HAP-1 (cell line): ENCODE results near the gene CRTC2.

Source experiments
- DNase-seq, 2 experiments: peaks; one replicate each; pipeline ENCODE4 v3.0.0-alpha.2; 2016 to 2020; ENCODE audit warnings: low spot score in 2 of 2
- H3K27me3 ChIP-seq: fragments of 250-450 bp; sonication (Bioruptor Pico); 2 replicates; pipeline ENCODE4 v1.5.1; 2020; ENCODE audit warnings: low read depth, mild to moderate bottlenecking, moderate library complexity
- H3K36me3 ChIP-seq: fragments of 250-450 bp; sonication (Bioruptor Pico); replicated peaks from 2 replicates; pipeline ENCODE4 v1.5.1; 2020; ENCODE audit warnings: mild to moderate bottlenecking
- H3K4me1 ChIP-seq: fragments of 250-450 bp; sonication (Bioruptor Pico); 2 replicates; pipeline ENCODE4 v1.5.1; 2020; ENCODE audit warnings: mild to moderate bottlenecking
- H3K4me3 ChIP-seq: fragments of 250-450 bp; sonication (Bioruptor Pico); 2 replicates; pipeline ENCODE4 v1.5.1; 2020; ENCODE audit warnings: mild to moderate bottlenecking, moderate library complexity
- H3K9me3 ChIP-seq: fragments of 250-450 bp; sonication (Bioruptor Pico); 2 replicates; pipeline ENCODE4 v1.5.1; 2020; ENCODE audit warnings: mild to moderate bottlenecking, moderate library complexity
- in situ Hi-C: fragments of 300-500 bp; cut with MboI; formaldehyde crosslinking; loops from 3 replicates; pipeline ENCODE4 v1.14.3; 2020; ENCODE audit warnings: low sequenced_read_pairs, inconsistent platforms, mixed read lengths

The CRTC2 gene

GRCh38 chr1:153951801-153952200 lies 6.6 kb downstream of the CRTC2 start:
- peaks cover 5% of the 10 kb centered on the region for H3K4me1 ChIP-seq

GRCh38 chr1:153951183-153951582 lies 7.2 kb downstream of the CRTC2 start:
- DNase-seq = no peak
- H3K36me3 ChIP-seq = peaks cover 32% of the 10 kb centered on the region
- in situ Hi-C loops = no loop called here
- peaks cover 4% of the 10 kb centered on the region for H3K4me1 ChIP-seq
- no peaks in the 10 kb centered on the region for H3K27me3 ChIP-seq
- no peaks in the 10 kb centered on the region for H3K9me3 ChIP-seq
- no peak overlapping the region for H3K4me3 ChIP-seq

More at GRCh38 chr1:153951801-153952200, 6.6 kb downstream of the CRTC2 start:
- Histone ChIP-seq H3K4me3 (no peak overlapping the region), H3K27me3 (no peaks in the 10 kb centered on the region), H3K36me3 (peaks cover 30% of the 10 kb centered on the region), H3K9me3 (no peaks in the 10 kb centered on the region)
- in situ Hi-C loops = no loop called here
- no peak for DNase-seq

DNA sequence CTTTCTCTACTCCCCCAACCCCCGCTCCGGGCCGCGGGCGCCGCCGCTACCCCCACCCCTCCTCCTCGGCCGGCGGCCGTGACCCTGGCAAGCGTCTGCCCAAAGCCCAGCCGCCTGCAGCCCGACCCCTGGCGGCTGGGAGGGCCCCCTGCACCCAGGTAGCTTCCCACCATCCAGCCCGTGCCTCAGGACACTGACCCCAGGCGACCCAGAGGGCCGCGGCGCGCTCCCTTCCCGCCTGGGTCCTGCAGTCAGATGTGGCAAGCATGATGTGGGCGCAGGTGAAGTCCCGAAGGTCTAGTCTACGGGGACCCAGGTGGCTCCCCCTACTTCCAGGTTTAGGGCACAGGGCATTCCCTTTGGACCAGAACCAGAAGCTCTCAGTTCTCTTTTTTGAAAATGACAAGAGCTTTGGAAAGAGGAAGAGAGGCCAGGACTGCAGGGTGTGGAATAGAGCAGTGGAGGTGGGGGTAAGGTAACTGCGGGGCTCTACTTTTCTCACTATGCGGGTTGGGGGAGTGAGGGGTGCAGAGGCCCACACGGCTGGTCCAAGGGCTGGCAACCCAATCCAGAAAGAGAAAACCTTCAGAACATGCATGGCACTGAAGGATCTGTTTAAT lies 11.7 kb downstream of the CRTC2 start, which contains the start of gene DENND4B:
Gene DENND4B (minus strand): TSS at position 97 of the 620 bp plus-strand sequence. CDS start 2,344 bp downstream, outside the sequence.
- Histone ChIP-seq H3K9me3 (no peaks in the 10 kb centered on the region), H3K4me1 (peaks cover 11% of the 10 kb centered on the region), H3K4me3 (peak within 1 kb of the TSS; percentile 65), H3K27me3 (no peaks in the 10 kb centered on the region), H3K36me3 (peaks cover 40% of the 10 kb centered on the region)
- in situ Hi-C loops = loop anchor here (10.0 kb wide), 1 partner anchor 122 kb away; no protein-coding TSS in a partner anchor
- peak; percentile 81 to 87 for DNase-seq

GRCh38 chr1:153945795-153946621 lies 12.4 kb downstream of the CRTC2 start:
- in situ Hi-C loops = loop anchor here (10.0 kb wide), 1 partner anchor 121 kb away; no protein-coding TSS in a partner anchor
- peak in 1 of 2 experiments; percentile 66 for DNase-seq
- Histone ChIP-seq H3K36me3 (peaks cover 39% of the 10 kb centered on the region), H3K27me3 (no peaks in the 10 kb centered on the region), H3K9me3 (no peaks in the 10 kb centered on the region), H3K4me3 (peak overlapping the region; percentile 65), H3K4me1 (peaks cover 11% of the 10 kb centered on the region)

- in situ Hi-C loops = loop anchor here (10.0 kb wide), 1 partner anchor 120 kb away; no protein-coding TSS in a partner anchor
- DNase-seq = peak in 1 of 2 experiments; percentile 29
- H3K36me3 ChIP-seq = peaks cover 47% of the 10 kb centered on the region
Observed at GRCh38 chr1:153945131-153945794, 13.1 kb downstream of the CRTC2 start.

GRCh38 chr1:153944827-153945117 lies 13.6 kb downstream of the CRTC2 start:
- Histone ChIP-seq H3K4me1 (peaks cover 11% of the 10 kb centered on the region), H3K4me3 (peak overlapping the region; percentile 65), H3K9me3 (no peaks in the 10 kb centered on the region), H3K27me3 (no peaks in the 10 kb centered on the region), H3K36me3 (peaks cover 49% of the 10 kb centered on the region)
- in situ Hi-C loops = loop anchor here (10.0 kb wide), 1 partner anchor 120 kb away; no protein-coding TSS in a partner anchor
- no peak for DNase-seq

More at GRCh38 chr1:153945131-153945794, 13.1 kb downstream of the CRTC2 start:
- H3K4me3 ChIP-seq = peak overlapping the region; percentile 65
- no peaks in the 10 kb centered on the region for H3K27me3 ChIP-seq
- peaks cover 11% of the 10 kb centered on the region for H3K4me1 ChIP-seq
- H3K9me3 ChIP-seq = no peaks in the 10 kb centered on the region

DNA sequence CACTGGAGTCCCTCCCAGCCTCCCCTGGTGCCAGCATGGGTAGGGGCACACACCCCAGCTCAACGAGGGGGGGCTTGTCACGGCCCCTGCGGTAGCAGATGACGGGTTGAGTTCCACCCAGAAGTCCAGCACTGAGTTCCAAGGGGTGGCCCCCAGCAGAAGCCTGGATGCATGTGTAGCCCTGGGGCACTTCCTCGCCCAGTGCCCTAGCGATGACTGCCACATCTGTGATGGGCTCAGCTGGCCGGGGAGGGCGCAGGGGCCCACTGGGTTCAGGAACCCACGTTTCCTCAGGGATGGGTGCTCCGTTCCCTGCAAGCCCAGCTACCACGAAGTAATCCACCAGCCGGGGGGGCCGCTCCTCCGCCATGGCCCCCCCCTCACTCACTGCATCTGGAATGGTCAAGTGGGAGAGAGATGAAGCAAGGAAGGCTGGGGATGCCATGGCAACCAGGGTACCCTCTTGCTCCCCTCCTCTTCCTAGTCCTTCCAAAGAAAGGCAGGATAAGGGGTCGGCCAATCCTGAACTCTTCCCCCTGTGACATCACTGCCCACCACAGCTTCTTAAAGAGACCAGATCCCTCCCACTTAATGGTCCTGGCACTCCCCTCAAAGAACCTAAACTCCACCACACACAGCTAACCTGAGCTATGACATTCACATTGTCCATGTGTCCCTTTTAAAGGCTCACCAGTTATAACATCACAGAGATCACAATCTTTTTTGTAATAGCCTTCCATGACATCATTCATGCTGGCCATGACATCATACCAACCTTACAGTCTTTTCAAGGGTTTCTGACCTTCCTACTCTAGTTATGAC lies 14.2 kb downstream of the CRTC2 start:
- Histone ChIP-seq H3K36me3 (peaks cover 55% of the 10 kb centered on the region), H3K9me3 (no peaks in the 10 kb centered on the region), H3K27me3 (no peaks in the 10 kb centered on the region), H3K4me1 (peaks cover 11% of the 10 kb centered on the region), H3K4me3 (peak overlapping the region; percentile 65)
- in situ Hi-C loops = loop anchor here (10.0 kb wide), 1 partner anchor 119 kb away; no protein-coding TSS in a partner anchor
- DNase-seq = no peak

DNA sequence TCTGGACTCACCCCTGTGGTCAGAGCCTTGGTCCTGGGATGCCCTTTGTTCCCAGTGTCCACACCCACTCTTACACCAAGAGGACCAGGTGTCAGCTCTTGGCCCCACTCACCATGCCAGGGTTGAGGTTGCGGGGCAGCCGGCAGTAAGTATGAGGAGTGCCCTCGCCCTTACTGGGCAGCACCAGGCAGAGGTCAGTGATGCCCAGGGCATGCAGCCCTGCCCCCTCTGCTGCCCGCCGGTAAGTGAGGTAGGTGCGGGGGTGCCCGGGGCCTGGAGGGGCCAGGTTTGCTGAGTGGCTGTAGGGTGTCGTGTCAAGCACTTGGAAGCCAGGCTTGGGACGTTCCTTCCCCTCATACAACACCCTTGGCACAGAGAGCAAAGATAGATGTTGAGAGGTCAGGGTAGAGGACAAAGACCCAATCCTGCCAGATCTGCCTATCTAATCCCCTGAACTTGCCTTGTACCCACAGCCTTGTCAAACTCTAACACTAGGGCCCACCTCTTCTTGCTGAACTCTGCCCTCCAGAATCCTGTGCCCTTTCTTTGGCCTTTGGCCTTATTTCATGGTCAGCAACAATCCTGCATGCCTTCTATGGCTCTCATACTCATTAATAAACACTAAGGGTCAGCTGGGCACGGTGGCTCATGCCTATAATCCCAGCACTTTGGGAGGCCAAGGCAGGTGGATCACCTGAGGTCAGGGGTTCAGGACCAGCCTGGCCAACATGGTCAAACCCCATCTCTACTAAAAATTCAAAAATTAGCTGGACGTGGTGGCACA lies 15.5 kb downstream of the CRTC2 start:
- Histone ChIP-seq H3K9me3 (no peaks in the 10 kb centered on the region), H3K4me3 (no peak overlapping the region), H3K4me1 (peaks cover 11% of the 10 kb centered on the region), H3K36me3 (peaks cover 60% of the 10 kb centered on the region), H3K27me3 (no peaks in the 10 kb centered on the region)
- in situ Hi-C loops = loop anchor here (10.0 kb wide), 1 partner anchor 118 kb away; no protein-coding TSS in a partner anchor
- DNase-seq = no peak

GRCh38 chr1:153941826-153942725 lies 16.3 kb downstream of the CRTC2 start:
- in situ Hi-C loops = loop anchor here (10.0 kb wide), 1 partner anchor 117 kb away; no protein-coding TSS in a partner anchor
- Histone ChIP-seq H3K9me3 (no peaks in the 10 kb centered on the region), H3K4me3 (no peak overlapping the region), H3K27me3 (no peaks in the 10 kb centered on the region), H3K36me3 (peaks cover 64% of the 10 kb centered on the region), H3K4me1 (peaks cover 11% of the 10 kb centered on the region)
- no peak for DNase-seq

DNA sequence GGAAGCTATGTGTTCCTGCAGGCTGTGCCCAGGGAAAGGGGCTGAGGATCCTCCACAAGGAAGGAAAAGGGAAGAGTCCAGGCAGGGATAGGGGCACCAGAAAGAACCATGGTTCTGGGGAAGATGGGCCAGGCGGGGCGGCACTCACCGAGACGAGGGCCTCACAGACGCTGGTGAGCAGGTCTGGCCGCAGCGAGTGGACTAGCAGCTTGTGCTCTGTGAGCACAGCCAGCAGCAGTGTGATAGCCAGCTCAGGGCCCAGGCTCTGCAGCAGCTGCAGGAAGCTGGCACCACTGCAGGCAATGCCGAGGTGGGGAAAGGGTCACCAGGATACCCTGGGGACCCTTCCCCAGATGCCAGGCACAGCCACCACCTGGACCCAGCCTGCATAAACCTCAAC lies 17.7 kb downstream of the CRTC2 start:
- Histone ChIP-seq H3K36me3 (peaks cover 73% of the 10 kb centered on the region), H3K4me1 (peaks cover 7% of the 10 kb centered on the region), H3K9me3 (no peaks in the 10 kb centered on the region), H3K4me3 (no peak overlapping the region), H3K27me3 (no peaks in the 10 kb centered on the region)
- DNase-seq = no peak
- in situ Hi-C loops = loop anchor here (10.0 kb wide), 1 partner anchor 116 kb away; no protein-coding TSS in a partner anchor

DNA sequence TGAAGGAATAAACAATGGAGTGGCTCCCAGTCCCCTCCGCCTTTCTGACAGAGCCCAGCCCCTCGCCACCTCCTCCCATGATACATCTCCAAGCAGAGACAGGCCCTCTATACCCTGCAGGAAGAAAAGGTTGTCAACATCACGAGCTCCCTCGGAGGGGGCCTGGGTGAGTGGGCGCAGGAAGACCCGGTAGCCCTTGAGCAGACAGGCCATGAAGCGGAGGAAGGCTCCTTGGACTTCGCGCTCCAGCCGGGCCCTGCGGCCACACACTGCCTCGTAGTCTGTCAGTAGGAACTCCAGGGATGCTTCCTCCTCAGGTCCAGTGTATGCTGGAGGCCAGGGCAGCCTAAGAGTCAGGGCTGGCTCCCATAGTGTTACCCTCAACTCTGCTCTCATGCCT lies 18.9 kb downstream of the CRTC2 start:
- no peak for DNase-seq
- H3K36me3 ChIP-seq = peaks cover 81% of the 10 kb centered on the region
- no peaks in the 10 kb centered on the region; the same call in 1 of the 2 replicates for H3K4me1 ChIP-seq
- no peaks in the 10 kb centered on the region for H3K9me3 ChIP-seq
- H3K27me3 ChIP-seq = no peaks in the 10 kb centered on the region
- in situ Hi-C loops = no loop called here
- no peak overlapping the region for H3K4me3 ChIP-seq
